H1 (cell line): Measurements from ENCODE around the gene MDH1. TPM values are rescaled to one million over a fixed set of nuclear protein-coding genes. Genes with fewer than 3 reads are reported as not detected.

Source experiments
- ATF3 ChIP-seq: IDR thresholded peaks from 2 replicates; pipeline ENCODE4 v1.6.1; 2011; ENCODE audit warnings: low read depth, mild to moderate bottlenecking, low read length; ENCODE audit not compliant: insufficient read depth
- BCL11A ChIP-seq, 2 experiments: IDR thresholded peaks; one replicate each; pipeline ENCODE4 v1.6.1; 2011; ENCODE audit warnings: low read depth in 2 of 2, low read length in 2 of 2, mild to moderate bottlenecking in 2 of 2
- CHD1 ChIP-seq: IDR thresholded peaks from 2 replicates; pipeline ENCODE4 v1.6.1; 2012; ENCODE audit warnings: low read depth, low read length, improper control_type of control experiment
- CHD7 ChIP-seq: fragments of 300-600 bp; sonication (generic); IDR thresholded peaks from 2 replicates; pipeline ENCODE4 v1.7.1; 2012; ENCODE audit warnings: low read length, moderate library complexity, mild to moderate bottlenecking, inconsistent platforms; ENCODE audit not compliant: insufficient replicate concordance
- SP2 ChIP-seq: IDR thresholded peaks from 2 replicates; pipeline ENCODE4 v1.6.1; 2012; ENCODE audit warnings: mild to moderate bottlenecking, low read length, inconsistent platforms
- SRF ChIP-seq: IDR thresholded peaks from 2 replicates; pipeline ENCODE4 v1.6.1; 2011; ENCODE audit warnings: mild to moderate bottlenecking, low read depth, low read length, moderate library complexity
- TEAD4 ChIP-seq: IDR thresholded peaks from 2 replicates; pipeline ENCODE4 v1.6.1; 2012; ENCODE audit warnings: low read depth, low read length, inconsistent platforms, mixed read lengths
- polyA plus RNA-seq, 7 experiments: library from polyadenylated mRNA; depleted of rRNA in 3 of 7; stranded (reverse) in 5 of 7; unstranded in 2 of 7; fragments of >200 nt in 5 of 7; fragments of 200-250 nt in 2 of 7; gene quantifications; 1 replicate in 5 of 7; 2 replicates in 1 of 7; 4 replicates in 1 of 7; pipeline versions ENCODE4 v1.2.1 to v1.2.3, GENCODE V29; 2011 to 2013; ENCODE audit warnings: missing spikeins in 2 of 7, mixed read lengths in 2 of 7
- total RNA-seq: library from RNA; stranded (reverse); fragmentation: NEBNext Ultra II Directional; extraction: Animal tissue kit (Norgen Biotek cat#: 25700); gene quantifications from 2 replicates; pipeline ENCODE4 v1.2.1, GENCODE V29; 2021

MDH1 gene
- total and polyA plus RNA-seq, 2 of the 8 experiments (the other 6 are each of a cell fraction or from before 2014, with no cell fraction given), result 353 to 376 TPM

- TF ChIP-seq CHD7 (no peak), SP2 (no peak), ATF3 (no peak), TEAD4 (no peak), BCL11A (IDR thresholded peaks at IDR 0.05; ENCODE audit: low read depth in 2 of 2, low read length in 2 of 2) (no peak), CHD1 (no peak), SRF (no peak)
These were observed 59.9 kb downstream of the MDH1 start (continued) for GRCh38 chr2:63648632-63649031.
